WTC11 (cell line): ENCODE measurements around the gene GUCY1B1. TPM values are rescaled to one million over a fixed set of nuclear protein-coding genes. Genes with fewer than 3 reads are reported as not detected.

Experiments used
- ATAC-seq: fragments of 200-7000 bp; cut with Tn5 transposase; 2 replicates; pipeline ENCODE4 v1.10.0; 2021; ENCODE audit warnings: mild to moderate bottlenecking, moderate library complexity
- CTCF ChIA-PET: fragments of 300-600 bp; sonication (Branson Sonifier 250); formaldehyde crosslinking; loops from one replicate; lab custom pipeline; 2021; ENCODE audit warnings: antibody characterized with exemption; lab: Charles Lee
- POLR2A ChIA-PET: fragments of 350-600 bp; sonication (Branson Sonifier 250); formaldehyde crosslinking; loops from one replicate; lab custom pipeline; 2021; ENCODE audit warnings: antibody characterized with exemption; lab: Charles Lee
- DNase-seq: peaks from one replicate; pipeline ENCODE4 v3.0.0; 2021; ENCODE audit warnings: low spot score
- H3K27ac Mint-ChIP-seq: 2 replicates; pipeline ENCODE4 v1.8.0; 2021; ENCODE audit warnings: mixed read lengths
- H3K27me3 Mint-ChIP-seq: 2 replicates; pipeline ENCODE4 v1.8.0; 2021; ENCODE audit warnings: low read depth, mild to moderate bottlenecking, moderate library complexity, mixed read lengths
- H3K36me3 Mint-ChIP-seq: 2 replicates; pipeline ENCODE4 v1.8.0; 2021; ENCODE audit warnings: mixed read lengths
- H3K4me1 Mint-ChIP-seq: 2 replicates; pipeline ENCODE4 v1.8.0; 2022; ENCODE audit warnings: mixed read lengths
- H3K4me3 Mint-ChIP-seq: 2 replicates; pipeline ENCODE4 v1.8.0; 2021; ENCODE audit warnings: mild to moderate bottlenecking, moderate library complexity, mixed read lengths
- H3K9me3 Mint-ChIP-seq: 2 replicates; pipeline ENCODE4 v1.8.0; 2021; ENCODE audit warnings: mixed read lengths
- CBFB ChIP-seq: sonication (generic); formaldehyde crosslinking; IDR thresholded peaks from 2 replicates; pipeline ENCODE4 v1.8.1; 2022; ENCODE audit warnings: mild to moderate bottlenecking, low read depth, missing genetic modification reagents
- EMX1 ChIP-seq: fragments of 250-450 bp; sonication (Bioruptor Pico); IDR thresholded peaks from 2 replicates; pipeline ENCODE4 v1.8.0; 2021; ENCODE audit warnings: mild to moderate bottlenecking
- ESRRA ChIP-seq: sonication (generic); formaldehyde crosslinking; IDR thresholded peaks from 2 replicates; pipeline ENCODE4 v1.8.1; 2022; ENCODE audit warnings: mild to moderate bottlenecking, missing genetic modification reagents, borderline replicate concordance
- GTF2I ChIP-seq: fragments of 250-450 bp; sonication (Bioruptor Pico); conservative IDR thresholded peaks from 2 replicates; pipeline ENCODE4 v1.4.0; 2021; ENCODE audit warnings: mild to moderate bottlenecking
- MAX ChIP-seq: sonication (generic); formaldehyde crosslinking; IDR thresholded peaks from 2 replicates; pipeline ENCODE4 v1.8.0; 2022; ENCODE audit warnings: mild to moderate bottlenecking, missing genetic modification reagents
- MLX ChIP-seq: sonication (generic); formaldehyde crosslinking; IDR thresholded peaks from 2 replicates; pipeline ENCODE4 v1.8.1; 2023; ENCODE audit warnings: mild to moderate bottlenecking, missing genetic modification reagents, moderate library complexity
- MXD4 ChIP-seq: fragments of 250-450 bp; sonication (Bioruptor Pico); IDR thresholded peaks from 2 replicates; pipeline ENCODE4 v1.8.0; 2021; ENCODE audit warnings: mild to moderate bottlenecking, moderate library complexity, borderline replicate concordance
- NFATC4 ChIP-seq: fragments of 250-450 bp; sonication (Bioruptor Pico); IDR thresholded peaks from 2 replicates; pipeline ENCODE4 v1.9.0; 2021; ENCODE audit warnings: mild to moderate bottlenecking
- NR2C2 ChIP-seq: sonication (generic); formaldehyde crosslinking; IDR thresholded peaks from 2 replicates; pipeline ENCODE4 v1.8.0; 2022; ENCODE audit warnings: mild to moderate bottlenecking, missing genetic modification reagents
- OVOL2 ChIP-seq: fragments of 250-450 bp; sonication (Bioruptor Pico); IDR thresholded peaks from 2 replicates; pipeline ENCODE4 v1.9.0; 2021; ENCODE audit warnings: mild to moderate bottlenecking, borderline replicate concordance
- SOX15 ChIP-seq: fragments of 250-450 bp; sonication (Bioruptor Pico); IDR thresholded peaks from 2 replicates; pipeline ENCODE4 v1.9.0; 2021; ENCODE audit warnings: mild to moderate bottlenecking
- SP1 ChIP-seq: sonication (generic); formaldehyde crosslinking; conservative IDR thresholded peaks from 2 replicates; pipeline ENCODE4 v1.8.1; 2022; ENCODE audit warnings: missing genetic modification reagents
- TEAD1 ChIP-seq: sonication (generic); formaldehyde crosslinking; IDR thresholded peaks from 2 replicates; pipeline ENCODE4 v1.8.0; 2022; ENCODE audit warnings: mild to moderate bottlenecking, missing genetic modification reagents
- TP53 ChIP-seq: sonication (generic); formaldehyde crosslinking; IDR thresholded peaks from 2 replicates; pipeline ENCODE4 v1.8.1; 2023; ENCODE audit warnings: mild to moderate bottlenecking, missing genetic modification reagents
- ZNF232 ChIP-seq: sonication (generic); formaldehyde crosslinking; IDR thresholded peaks from 2 replicates; pipeline ENCODE4 v1.8.0; 2022; ENCODE audit warnings: mild to moderate bottlenecking, missing genetic modification reagents
- ZNF532 ChIP-seq: fragments of 250-450 bp; sonication (Bioruptor Pico); IDR thresholded peaks from 2 replicates; pipeline ENCODE4 v1.9.0; 2021; ENCODE audit warnings: mild to moderate bottlenecking, borderline replicate concordance
- total RNA-seq: library from RNA; stranded (reverse); gene quantifications from 3 replicates; pipeline ENCODE4 v1.2.3, GENCODE V29; 2021
- TF ChIP-seq, protein P1 (sequence below): fragments of 250-450 bp; sonication (Bioruptor Pico); IDR thresholded peaks from 2 replicates; pipeline ENCODE4 v2.1.2; 2022; ENCODE audit warnings: mild to moderate bottlenecking, moderate library complexity
- TF ChIP-seq, protein P2 (sequence below): sonication (generic); formaldehyde crosslinking; IDR thresholded peaks from 2 replicates; pipeline ENCODE4 v1.8.0; 2022; ENCODE audit warnings: mild to moderate bottlenecking, missing genetic modification reagents

Gene GUCY1B1
- total RNA-seq, 1 experiment from 2014 or later: 12.7 TPM

DNA sequence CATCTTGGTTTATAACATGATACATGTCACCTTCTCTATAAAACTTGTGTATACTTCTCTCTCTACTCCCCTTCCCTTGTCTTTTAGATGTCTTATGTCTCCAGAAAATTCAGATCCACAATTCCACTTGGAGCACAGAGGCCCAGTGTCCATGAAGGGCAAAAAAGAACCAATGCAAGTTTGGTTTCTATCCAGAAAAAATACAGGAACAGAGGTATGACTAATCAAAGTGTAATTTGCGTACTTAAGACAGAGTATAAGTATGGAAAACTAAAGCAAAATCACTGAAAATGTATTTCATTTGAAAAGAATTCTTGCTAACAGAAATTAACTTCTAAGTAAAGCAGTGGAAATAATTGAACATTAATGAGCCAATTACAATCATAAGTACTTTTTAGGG lies 46.2 kb downstream of the GUCY1B1 start:
- no peak for ATAC-seq
- no peak overlapping the region for H3K4me3 Mint-ChIP-seq
- TF ChIP-seq SP1 (CRISPR knock-in tag): no peak
- no peak for TF ChIP-seq MAX
- TF ChIP-seq MLX: no peak
- no peak for TF ChIP-seq TEAD1
- no peak for TF ChIP-seq TP53 (CRISPR knock-in tag)
- TF ChIP-seq, protein P1, sequence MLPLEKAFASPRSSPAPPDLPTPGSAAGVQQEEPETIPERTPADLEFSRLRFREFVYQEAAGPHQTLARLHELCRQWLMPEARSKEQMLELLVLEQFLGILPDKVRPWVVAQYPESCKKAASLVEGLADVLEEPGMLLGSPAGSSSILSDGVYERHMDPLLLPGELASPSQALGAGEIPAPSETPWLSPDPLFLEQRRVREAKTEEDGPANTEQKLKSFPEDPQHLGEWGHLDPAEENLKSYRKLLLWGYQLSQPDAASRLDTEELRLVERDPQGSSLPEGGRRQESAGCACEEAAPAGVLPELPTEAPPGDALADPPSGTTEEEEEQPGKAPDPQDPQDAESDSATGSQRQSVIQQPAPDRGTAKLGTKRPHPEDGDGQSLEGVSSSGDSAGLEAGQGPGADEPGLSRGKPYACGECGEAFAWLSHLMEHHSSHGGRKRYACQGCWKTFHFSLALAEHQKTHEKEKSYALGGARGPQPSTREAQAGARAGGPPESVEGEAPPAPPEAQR (CRISPR knock-in tag): no peak
- TF ChIP-seq OVOL2 (CRISPR knock-in tag): no peak
- TF ChIP-seq SOX15 (CRISPR knock-in tag): no peak
- no peak for TF ChIP-seq ESRRA (CRISPR knock-in tag)
- TF ChIP-seq ZNF532 (CRISPR knock-in tag): no peak
- TF ChIP-seq GTF2I (CRISPR knock-in tag): no peak
- TF ChIP-seq MXD4 (CRISPR knock-in tag): no peak
- TF ChIP-seq CBFB (CRISPR knock-in tag): no peak
- TF ChIP-seq NR2C2 (CRISPR knock-in tag): no peak
- TF ChIP-seq, protein P2, sequence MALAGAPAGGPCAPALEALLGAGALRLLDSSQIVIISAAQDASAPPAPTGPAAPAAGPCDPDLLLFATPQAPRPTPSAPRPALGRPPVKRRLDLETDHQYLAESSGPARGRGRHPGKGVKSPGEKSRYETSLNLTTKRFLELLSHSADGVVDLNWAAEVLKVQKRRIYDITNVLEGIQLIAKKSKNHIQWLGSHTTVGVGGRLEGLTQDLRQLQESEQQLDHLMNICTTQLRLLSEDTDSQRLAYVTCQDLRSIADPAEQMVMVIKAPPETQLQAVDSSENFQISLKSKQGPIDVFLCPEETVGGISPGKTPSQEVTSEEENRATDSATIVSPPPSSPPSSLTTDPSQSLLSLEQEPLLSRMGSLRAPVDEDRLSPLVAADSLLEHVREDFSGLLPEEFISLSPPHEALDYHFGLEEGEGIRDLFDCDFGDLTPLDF (CRISPR knock-in tag): no peak
- no peak for TF ChIP-seq EMX1 (CRISPR knock-in tag)
- no peak for TF ChIP-seq ZNF232 (CRISPR knock-in tag)
- H3K27ac Mint-ChIP-seq: no peak overlapping the region
- DNase-seq: no peak
- POLR2A ChIA-PET: no interaction called here
- peaks cover 4% of the 10 kb centered on the region; the same call in 1 of the 2 replicates for H3K4me1 Mint-ChIP-seq
- H3K36me3 Mint-ChIP-seq: no peaks in the 10 kb centered on the region
- H3K9me3 Mint-ChIP-seq: no peaks in the 10 kb centered on the region
- CTCF ChIA-PET: no interaction called here
- no peaks in the 10 kb centered on the region for H3K27me3 Mint-ChIP-seq

DNA sequence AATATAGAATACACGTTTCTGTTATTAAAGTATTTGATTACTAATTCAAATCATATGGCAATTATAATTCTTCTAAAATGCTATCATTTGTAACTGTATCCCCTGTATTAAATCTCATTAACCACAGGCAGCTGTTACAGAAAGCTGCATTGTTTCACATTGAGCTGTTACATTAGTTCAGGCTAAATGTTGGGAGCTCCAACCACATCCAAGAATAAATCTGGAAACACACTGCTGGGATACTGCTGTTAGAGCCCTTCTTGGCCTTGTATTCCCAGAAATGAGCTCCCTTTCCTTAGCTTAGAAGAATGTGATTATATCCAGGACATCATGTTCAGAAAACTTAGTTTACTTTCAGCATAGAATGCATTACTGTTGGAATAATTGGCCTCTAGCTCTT lies 48.2 kb downstream of the GUCY1B1 start:
- no peaks in the 10 kb centered on the region for H3K27me3 Mint-ChIP-seq

More for the DNA sequence above, 48.2 kb downstream of the GUCY1B1 start:
- no peaks in the 10 kb centered on the region for H3K36me3 Mint-ChIP-seq
- POLR2A ChIA-PET: no interaction called here
- H3K27ac Mint-ChIP-seq: no peak overlapping the region
- no peak overlapping the region for H3K4me3 Mint-ChIP-seq
- H3K9me3 Mint-ChIP-seq: no peaks in the 10 kb centered on the region
- CTCF ChIA-PET: interaction anchor here (1.0 kb wide), 1 partner anchor 147 kb away, joined by 5 read pairs; the partner anchor contains the start of gene CTSO
- peaks cover 4% of the 10 kb centered on the region; the same call in 1 of the 2 replicates for H3K4me1 Mint-ChIP-seq
- DNase-seq (no peak), ATAC-seq (no peak)
- no peak for TF ChIP-seq OVOL2 (CRISPR knock-in tag)
- no peak for TF ChIP-seq TP53 (CRISPR knock-in tag)
- TF ChIP-seq NFATC4: no peak
